Large intestine (tissue), 3 donors: ENCODE measurements around the gene EN1. TPM values are rescaled to one million over a fixed set of nuclear protein-coding genes. Genes with fewer than 3 reads are reported as not detected.

ENCODE experiments used
- DNase-seq, 2 donors: peaks; one replicate each; pipeline versions ENCODE4 v3.0.0 to v3.0.0-alpha.2; 2013
- H3K27ac ChIP-seq: one replicate; pipeline ENCODE4 v1.5.1; 2013; ENCODE audit warnings: low read length
- H3K27me3 ChIP-seq: 2 replicates; pipeline ENCODE4 v1.6.1; 2013; ENCODE audit warnings: low read length; ENCODE audit not compliant: control insufficient read depth, insufficient read depth
- H3K36me3 ChIP-seq: 2 replicates; pipeline ENCODE4 v1.6.1; 2013; ENCODE audit warnings: low read length; ENCODE audit not compliant: control insufficient read depth, insufficient read depth
- H3K4me1 ChIP-seq: one replicate; pipeline ENCODE4 v1.6.1; 2013; ENCODE audit warnings: low read length; ENCODE audit not compliant: control insufficient read depth, insufficient read depth
- H3K4me3 ChIP-seq: one replicate; pipeline ENCODE4 v1.5.1; 2013; ENCODE audit warnings: low read length
- H3K9me3 ChIP-seq: one replicate; pipeline ENCODE4 v1.6.1; 2013; ENCODE audit warnings: mild to moderate bottlenecking, low read depth, low read length, moderate library complexity; ENCODE audit not compliant: control insufficient read depth
- WGBS: methylation state at CpG from one replicate; pipeline ENCODE4 v1.1.5; 2013; ENCODE audit warnings: low lambda C conversion rate; ENCODE audit not compliant: insufficient coverage; 5-methylcytosine and 5-hydroxymethylcytosine counted together
- polyA plus RNA-seq: library from polyadenylated mRNA; unstranded; fragments of 120-200 nt; gene quantifications from one replicate; pipeline ENCODE4 v1.2.1, GENCODE V29; 2013

EN1 gene
- polyA plus RNA-seq, 1 donor: not detected

- Histone ChIP-seq H3K9me3 (peaks cover 12% of the 10 kb centered on the region), H3K27me3 (peaks cover 100% of the 10 kb centered on the region), H3K27ac (no peak overlapping the region), H3K36me3 (no peaks in the 10 kb centered on the region), H3K4me3 (no peak overlapping the region), H3K4me1 (no peaks in the 10 kb centered on the region)
- WGBS: 0% methylated on average over 2 of the region's 69 CpGs
- DNase-seq: peak; percentile 43 to 70
Measured at GRCh38 chr2:118855451-118856279, 8.2 kb upstream of the EN1 start.

GRCh38 chr2:118854507-118855345 lies 7.3 kb upstream of the EN1 start:
- Histone ChIP-seq H3K4me1 (no peaks in the 10 kb centered on the region), H3K27me3 (peaks cover 100% of the 10 kb centered on the region), H3K27ac (no peak overlapping the region), H3K4me3 (no peak overlapping the region), H3K36me3 (no peaks in the 10 kb centered on the region), H3K9me3 (peaks cover 12% of the 10 kb centered on the region)
- no peak for DNase-seq
- WGBS: no CpG with 5 or more reads among the region's 33 CpGs

- H3K4me3 ChIP-seq: no peak overlapping the region
- WGBS: no CpG with 5 or more reads among the region's 42 CpGs
- peaks cover 100% of the 10 kb centered on the region for H3K27me3 ChIP-seq
- DNase-seq: no peak
- H3K27ac ChIP-seq: no peak overlapping the region
- H3K4me1 ChIP-seq: no peaks in the 10 kb centered on the region
- no peaks in the 10 kb centered on the region for H3K36me3 ChIP-seq
- peaks cover 12% of the 10 kb centered on the region for H3K9me3 ChIP-seq
Measured at GRCh38 chr2:118853651-118854291, 6.3 kb upstream of the EN1 start.

- Histone ChIP-seq H3K27me3 (peaks cover 100% of the 10 kb centered on the region), H3K4me1 (no peaks in the 10 kb centered on the region), H3K36me3 (no peaks in the 10 kb centered on the region), H3K9me3 (peaks cover 12% of the 10 kb centered on the region), H3K27ac (no peak overlapping the region), H3K4me3 (no peak overlapping the region)
- no peak for DNase-seq
- 6% methylated on average over 3 of the region's 25 CpGs for WGBS
Measured at GRCh38 chr2:118853129-118853640, 5.7 kb upstream of the EN1 start.

GRCh38 chr2:118852605-118853128 lies 5.2 kb upstream of the EN1 start:
- no CpG with 5 or more reads among the region's 31 CpGs for WGBS
- H3K4me3 ChIP-seq: no peak overlapping the region
- peaks cover 100% of the 10 kb centered on the region for H3K27me3 ChIP-seq
- H3K36me3 ChIP-seq: no peaks in the 10 kb centered on the region
- no peak for DNase-seq
- H3K4me1 ChIP-seq: no peaks in the 10 kb centered on the region
- peaks cover 12% of the 10 kb centered on the region for H3K9me3 ChIP-seq
- no peak overlapping the region for H3K27ac ChIP-seq

GRCh38 chr2:118851650-118852049 lies 4.2 kb upstream of the EN1 start:
- no peak for DNase-seq
- Histone ChIP-seq H3K27me3 (peaks cover 98% of the 10 kb centered on the region), H3K4me3 (no peak overlapping the region), H3K27ac (no peak overlapping the region), H3K9me3 (peaks cover 7% of the 10 kb centered on the region), H3K36me3 (no peaks in the 10 kb centered on the region), H3K4me1 (no peaks in the 10 kb centered on the region)
- WGBS: no CpG with 5 or more reads among the region's 17 CpGs

GRCh38 chr2:118850901-118851415 lies 3.5 kb upstream of the EN1 start:
- Histone ChIP-seq H3K36me3 (no peaks in the 10 kb centered on the region), H3K4me3 (no peak overlapping the region), H3K27me3 (peaks cover 96% of the 10 kb centered on the region), H3K27ac (no peak overlapping the region), H3K9me3 (peaks cover 7% of the 10 kb centered on the region), H3K4me1 (peaks cover 3% of the 10 kb centered on the region)
- DNase-seq: no peak
- no CpG with 5 or more reads among the region's 9 CpGs for WGBS

- H3K4me1 ChIP-seq: peaks cover 7% of the 10 kb centered on the region
- no peak for DNase-seq
- whole genome bisulfite sequencing: no CpG with 5 or more reads among the region's 32 CpGs
Measured at GRCh38 chr2:118850168-118850900, 2.9 kb upstream of the EN1 start.

GRCh38 chr2:118849226-118850167 lies 2.0 kb upstream of the EN1 start:
- Histone ChIP-seq H3K27me3 (peaks cover 96% of the 10 kb centered on the region), H3K4me3 (no peak overlapping the region), H3K36me3 (no peaks in the 10 kb centered on the region), H3K9me3 (peaks cover 8% of the 10 kb centered on the region), H3K4me1 (peaks cover 7% of the 10 kb centered on the region), H3K27ac (no peak overlapping the region)
- DNase-seq: no peak
- 0% methylated on average over 1 of the region's 52 CpGs for WGBS

More at GRCh38 chr2:118850168-118850900, 2.9 kb upstream of the EN1 start:
- peaks cover 5% of the 10 kb centered on the region for H3K9me3 ChIP-seq
- no peak overlapping the region for H3K4me3 ChIP-seq
- H3K36me3 ChIP-seq: no peaks in the 10 kb centered on the region
- peaks cover 96% of the 10 kb centered on the region for H3K27me3 ChIP-seq
- no peak overlapping the region for H3K27ac ChIP-seq
